Neural cell (in vitro differentiated cells): ENCODE results near the gene KANSL3. TPM values are rescaled to one million over a fixed set of nuclear protein-coding genes. Genes with fewer than 3 reads are reported as not detected.

ENCODE experiments used
- H2AFZ ChIP-seq: fragments of 200-600, 300-800 bp; sonication (generic), shearing (Covaris generic); 2 replicates; pipeline ENCODE4 v1.6.0; 2014; ENCODE audit warnings: low read depth, mild to moderate bottlenecking, antibody characterized with exemption, low read length, moderate library complexity
- H3F3A ChIP-seq: fragments of 200-600 bp; shearing (Covaris generic); 2 replicates; pipeline ENCODE4 v1.6.1; 2016; ENCODE audit warnings: mild to moderate bottlenecking, moderate library complexity, mixed read lengths, antibody characterized with exemption, low read length; ENCODE audit not compliant: insufficient read depth, poor library complexity, severe bottlenecking
- H3K27ac ChIP-seq: fragments of 200-600, 300-800 bp; sonication (generic), shearing (Covaris generic); 2 replicates; pipeline ENCODE4 v1.5.1; 2014; ENCODE audit warnings: mild to moderate bottlenecking, low read length, moderate library complexity
- H3K27me3 ChIP-seq: fragments of 300-800, 200-600 bp; sonication (generic), shearing (Covaris generic); 2 replicates; pipeline ENCODE4 v1.6.0; 2014; ENCODE audit warnings: mild to moderate bottlenecking, low read depth, low read length, moderate library complexity; ENCODE audit not compliant: insufficient read depth
- H3K36me3 ChIP-seq: fragments of 300-800, 200-600 bp; sonication (generic), shearing (Covaris generic); 2 replicates; pipeline ENCODE4 v1.5.1; 2014; ENCODE audit warnings: mild to moderate bottlenecking, antibody characterized with exemption, low read length, moderate library complexity; ENCODE audit not compliant: insufficient read depth
- H3K4me2 ChIP-seq: fragments of 300-800, 200-600 bp; sonication (generic), shearing (Covaris generic); 2 replicates; pipeline ENCODE4 v1.6.0; 2014; ENCODE audit warnings: mild to moderate bottlenecking, low read length
- H3K4me3 ChIP-seq: fragments of 300-800, 200-600 bp; sonication (generic), shearing (Covaris generic); 2 replicates; pipeline ENCODE4 v1.5.1; 2014; ENCODE audit warnings: mild to moderate bottlenecking, low read length, moderate library complexity
- H3K79me2 ChIP-seq: fragments of 200-600 bp; shearing (Covaris generic); replicated peaks from 2 replicates; pipeline ENCODE4 v1.6.0; 2014; ENCODE audit warnings: mild to moderate bottlenecking, low read length, moderate library complexity; ENCODE audit not compliant: insufficient read depth
- H3K9ac ChIP-seq: fragments of 300-800, 200-600 bp; sonication (generic), shearing (Covaris generic); 2 replicates; pipeline ENCODE4 v1.6.1; 2016; ENCODE audit warnings: mild to moderate bottlenecking, low read length, mixed read lengths
- H3K9me2 ChIP-seq: fragments of 200-600 bp; shearing (Covaris generic); 2 replicates; pipeline ENCODE4 v1.6.1; 2016; ENCODE audit warnings: mild to moderate bottlenecking, low read length, mixed read lengths; ENCODE audit not compliant: insufficient read depth
- H3K9me3 ChIP-seq: fragments of 200-600, 300-800 bp; sonication (generic), shearing (Covaris generic); 2 replicates; pipeline ENCODE4 v1.6.1; 2016; ENCODE audit warnings: mild to moderate bottlenecking, mixed run types, low read length, moderate library complexity, mixed read lengths
- H4K20me1 ChIP-seq: fragments of 200-600 bp; shearing (Covaris generic); 2 replicates; pipeline ENCODE4 v1.6.1; 2016; ENCODE audit warnings: mild to moderate bottlenecking, mixed run types; ENCODE audit not compliant: insufficient read depth
- CTCF ChIP-seq: fragments of 450-650 bp; IDR thresholded peaks from 2 replicates; pipeline ENCODE4 v1.5.1; 2014; ENCODE audit warnings: antibody characterized with exemption, mild to moderate bottlenecking, moderate library complexity; ENCODE audit not compliant: poor library complexity, severe bottlenecking
- EP300 ChIP-seq: fragments of 450-650 bp; conservative IDR thresholded peaks from 2 replicates; pipeline ENCODE4 v1.6.1; 2014; ENCODE audit warnings: antibody characterized with exemption, mild to moderate bottlenecking, moderate library complexity; ENCODE audit not compliant: poor library complexity, severe bottlenecking
- EZH2 ChIP-seq: fragments of 200-600, 300-800 bp; shearing (Covaris generic), sonication (generic); IDR thresholded peaks from 2 replicates; pipeline ENCODE4 v1.6.1; 2014; ENCODE audit warnings: antibody characterized with exemption, low read length, borderline replicate concordance, mild to moderate bottlenecking; ENCODE audit not compliant: insufficient read depth, poor library complexity, severe bottlenecking
- MXI1 ChIP-seq: fragments of 450-650 bp; conservative IDR thresholded peaks from 2 replicates; pipeline ENCODE4 v1.6.1; 2014; ENCODE audit warnings: antibody characterized with exemption, mild to moderate bottlenecking; ENCODE audit not compliant: poor library complexity, severe bottlenecking
- POLR2AphosphoS5 ChIP-seq: IDR thresholded peaks from 2 replicates; pipeline ENCODE4 v1.6.1; 2012
- RAD21 ChIP-seq: fragments of 450-650 bp; conservative IDR thresholded peaks from 2 replicates; pipeline ENCODE4 v1.6.1; 2014; ENCODE audit warnings: antibody characterized with exemption, mild to moderate bottlenecking, moderate library complexity
- REST ChIP-seq: IDR thresholded peaks from 2 replicates; pipeline ENCODE4 v1.6.1; 2012; ENCODE audit warnings: borderline replicate concordance
- SMC3 ChIP-seq: fragments of 450-650 bp; conservative IDR thresholded peaks from 2 replicates; pipeline ENCODE4 v1.6.1; 2014; ENCODE audit warnings: antibody characterized with exemption, mild to moderate bottlenecking, moderate library complexity; ENCODE audit not compliant: poor library complexity
- TAF1 ChIP-seq: IDR thresholded peaks from 2 replicates; pipeline ENCODE4 v1.6.1; 2012; ENCODE audit warnings: low read depth
- polyA plus RNA-seq: library from polyadenylated mRNA; depleted of rRNA; stranded (reverse); fragments of >200 nt; gene quantifications from 2 replicates; pipeline ENCODE4 v1.2.3, GENCODE V29; 2014

The KANSL3 gene
- polyA plus RNA-seq, 1 donor from 2014 or later: 37.7 TPM

GRCh38 chr2:96577501-96577900 is 60.6 kb downstream of the KANSL3 start:
- H3K4me2 ChIP-seq: no peak overlapping the region
- H3K27ac ChIP-seq: no peak overlapping the region
- H3K9me3 ChIP-seq: no peaks in the 10 kb centered on the region
- no peaks in the 10 kb centered on the region for H3F3A ChIP-seq
- TF ChIP-seq EZH2 (no peak), MXI1 (no peak), POLR2AphosphoS5 (no peak), REST (no peak), TAF1 (no peak), SMC3 (no peak), CTCF (no peak), EP300 (no peak), RAD21 (no peak)
- H3K36me3 ChIP-seq: no peaks in the 10 kb centered on the region
- H3K27me3 ChIP-seq: no peaks in the 10 kb centered on the region
- H3K9me2 ChIP-seq: no peaks in the 10 kb centered on the region
- no peaks in the 10 kb centered on the region for H3K79me2 ChIP-seq
- H3K4me3 ChIP-seq: no peak overlapping the region
- H4K20me1 ChIP-seq: no peaks in the 10 kb centered on the region
- no peak overlapping the region for H2AFZ ChIP-seq
- H3K9ac ChIP-seq: no peak overlapping the region

- Histone ChIP-seq H4K20me1 (no peaks in the 10 kb centered on the region), H3K27ac (no peak overlapping the region), H3K27me3 (no peaks in the 10 kb centered on the region), H3K79me2 (no peaks in the 10 kb centered on the region), H3K4me3 (no peak overlapping the region), H3K36me3 (no peaks in the 10 kb centered on the region), H3K4me2 (no peak overlapping the region), H3K9ac (no peak overlapping the region), H2AFZ (no peak overlapping the region), H3K9me3 (no peaks in the 10 kb centered on the region), H3K9me2 (no peaks in the 10 kb centered on the region), H3F3A (no peaks in the 10 kb centered on the region)
- TF ChIP-seq POLR2AphosphoS5 (no peak), MXI1 (no peak), EZH2 (no peak), CTCF (no peak), REST (no peak), RAD21 (no peak), SMC3 (no peak)
These were observed 62.2 kb downstream of the KANSL3 start for GRCh38 chr2:96575785-96576456.
